ENCODE data around the gene MKNK1. TPM values are rescaled to one million over a fixed set of nuclear protein-coding genes. Genes with fewer than 3 reads are reported as not detected.

Gene MKNK1
- total and polyA plus RNA-seq, 2 experiments from 2014 or later = 17.8 to 20.6 TPM

DNA sequence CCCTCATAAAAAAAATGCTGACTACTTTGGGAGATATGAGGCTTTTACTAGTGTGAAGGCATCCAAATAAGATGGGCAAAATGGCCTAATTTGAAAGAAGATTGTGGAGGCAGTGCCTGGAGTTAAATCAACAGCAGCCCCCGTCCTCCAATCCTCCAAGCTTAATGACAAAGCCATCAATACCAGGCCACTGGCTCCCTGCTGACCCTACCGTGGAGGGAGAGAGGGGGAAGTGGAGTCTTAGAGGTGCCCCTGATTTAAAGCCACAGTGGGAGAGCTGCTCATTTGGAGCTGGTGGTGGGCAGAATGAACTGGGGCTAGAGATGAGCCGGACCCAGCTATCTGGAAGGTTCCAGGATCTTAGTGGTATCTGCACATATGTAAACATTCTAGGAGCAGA, 28.3 kb downstream of the MKNK1 start:
- Histone ChIP-seq H3K9me2 (replicated peaks; ENCODE audit: insufficient read depth) (no peaks in the 10 kb centered on the region), H3K27me3 (no peaks in the 10 kb centered on the region), H3K27ac (no peak overlapping the region), H3K4me2 (no peak overlapping the region), H3K9me3 (ENCODE audit: low read depth) (no peaks in the 10 kb centered on the region), H3K36me3 (replicated peaks; ENCODE audit: insufficient read depth, low read depth) (no peaks in the 10 kb centered on the region), H3K4me3 (no peak overlapping the region), H3K4me1 (ENCODE audit: insufficient read depth) (no peaks in the 10 kb centered on the region), H4K20me1 (ENCODE audit: insufficient read depth, poor library complexity, severe bottlenecking) (no peaks in the 10 kb centered on the region), H3K79me2 (no peaks in the 10 kb centered on the region), H2AFZ (no peak overlapping the region)
- DNase-seq (ENCODE audit: low spot score) = no peak
- TF ChIP-seq EZH2phosphoT487 (IDR thresholded peaks at IDR 0.05; ENCODE audit: low read depth, severe bottlenecking, unreplicated experiment) = no peak
- WGBS (ENCODE audit: low lambda C conversion rate, missing lambda C conversion rate) = 63% methylated on average over 3 of the region's 3 CpGs

DNA sequence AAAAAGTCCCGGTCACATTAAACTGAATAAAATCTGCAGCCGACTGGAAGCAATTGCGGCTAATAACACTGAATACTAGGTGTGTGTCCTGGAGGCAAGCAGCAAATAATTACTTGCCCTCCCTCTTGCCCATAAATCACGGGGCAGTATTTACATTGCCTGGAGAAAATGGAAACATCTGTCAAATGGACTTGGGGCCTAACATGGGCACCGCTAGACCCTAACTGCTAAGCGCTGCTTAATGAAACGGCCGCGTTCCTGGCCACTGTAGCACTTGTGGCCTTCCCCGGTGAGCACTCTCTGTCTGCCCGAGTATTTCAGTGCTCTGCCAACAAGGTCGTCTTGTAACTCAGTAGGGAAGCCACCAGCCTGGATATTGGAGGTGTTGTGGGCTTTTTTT, 28.8 kb downstream of the MKNK1 start:
- Histone ChIP-seq H3K4me1 (ENCODE audit: insufficient read depth) (no peaks in the 10 kb centered on the region), H3K79me2 (no peaks in the 10 kb centered on the region), H3K27ac (no peak overlapping the region), H2AFZ (no peak overlapping the region), H3K27me3 (no peaks in the 10 kb centered on the region), H3K4me3 (no peak overlapping the region), H3K9me2 (replicated peaks; ENCODE audit: insufficient read depth) (no peaks in the 10 kb centered on the region), H3K4me2 (no peak overlapping the region), H3K36me3 (replicated peaks; ENCODE audit: insufficient read depth, low read depth) (no peaks in the 10 kb centered on the region), H4K20me1 (ENCODE audit: insufficient read depth, poor library complexity, severe bottlenecking) (no peaks in the 10 kb centered on the region), H3K9me3 (ENCODE audit: low read depth) (no peaks in the 10 kb centered on the region)
- DNase-seq (ENCODE audit: low spot score) = no peak
- TF ChIP-seq EZH2phosphoT487 (IDR thresholded peaks at IDR 0.05; ENCODE audit: low read depth, severe bottlenecking, unreplicated experiment) = no peak
- TF ChIP-seq, protein P1, sequence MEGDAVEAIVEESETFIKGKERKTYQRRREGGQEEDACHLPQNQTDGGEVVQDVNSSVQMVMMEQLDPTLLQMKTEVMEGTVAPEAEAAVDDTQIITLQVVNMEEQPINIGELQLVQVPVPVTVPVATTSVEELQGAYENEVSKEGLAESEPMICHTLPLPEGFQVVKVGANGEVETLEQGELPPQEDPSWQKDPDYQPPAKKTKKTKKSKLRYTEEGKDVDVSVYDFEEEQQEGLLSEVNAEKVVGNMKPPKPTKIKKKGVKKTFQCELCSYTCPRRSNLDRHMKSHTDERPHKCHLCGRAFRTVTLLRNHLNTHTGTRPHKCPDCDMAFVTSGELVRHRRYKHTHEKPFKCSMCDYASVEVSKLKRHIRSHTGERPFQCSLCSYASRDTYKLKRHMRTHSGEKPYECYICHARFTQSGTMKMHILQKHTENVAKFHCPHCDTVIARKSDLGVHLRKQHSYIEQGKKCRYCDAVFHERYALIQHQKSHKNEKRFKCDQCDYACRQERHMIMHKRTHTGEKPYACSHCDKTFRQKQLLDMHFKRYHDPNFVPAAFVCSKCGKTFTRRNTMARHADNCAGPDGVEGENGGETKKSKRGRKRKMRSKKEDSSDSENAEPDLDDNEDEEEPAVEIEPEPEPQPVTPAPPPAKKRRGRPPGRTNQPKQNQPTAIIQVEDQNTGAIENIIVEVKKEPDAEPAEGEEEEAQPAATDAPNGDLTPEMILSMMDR (IDR thresholded peaks at IDR 0.05; ENCODE audit: poor library complexity) = no peak
- no peak for TF ChIP-seq EZH2 (IDR thresholded peaks at IDR 0.05; ENCODE audit: borderline replicate concordance)
- 61% methylated on average over 12 of the region's 12 CpGs for WGBS (ENCODE audit: low lambda C conversion rate, missing lambda C conversion rate)

DNA sequence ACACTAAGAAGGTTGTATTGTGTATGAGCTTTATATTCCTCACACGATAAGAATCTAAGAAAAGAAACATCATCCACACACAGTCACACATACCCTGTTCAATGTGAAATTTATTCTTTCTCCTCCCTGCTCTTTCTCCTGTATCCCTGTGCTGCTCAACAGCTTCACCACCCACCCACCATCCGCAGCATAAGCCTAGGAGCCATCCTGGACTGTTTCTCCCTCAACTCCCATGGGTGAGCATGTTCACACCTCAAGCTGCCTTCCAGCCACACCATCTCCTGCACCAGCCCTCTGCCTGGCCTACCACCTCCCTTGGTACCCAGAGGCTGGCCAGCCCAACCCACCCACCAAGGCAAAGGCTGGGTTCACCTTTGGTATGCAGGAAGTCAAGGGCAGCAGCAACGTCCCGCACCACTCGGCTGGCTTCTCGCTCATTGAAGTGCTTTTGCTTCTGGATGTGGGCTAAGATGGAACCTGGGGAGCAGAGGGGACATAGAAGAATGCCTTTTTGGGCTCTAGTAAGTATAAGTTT, 32.3 kb downstream of the MKNK1 start:
- no peak overlapping the region for H3K4me2 ChIP-seq
- H3K79me2 ChIP-seq = no peaks in the 10 kb centered on the region
- no peak for DNase-seq (ENCODE audit: low spot score)
- H3K4me3 ChIP-seq = no peak overlapping the region
- H3K27me3 ChIP-seq = no peaks in the 10 kb centered on the region
- no peaks in the 10 kb centered on the region for H4K20me1 ChIP-seq (ENCODE audit: insufficient read depth, poor library complexity, severe bottlenecking)
- WGBS (ENCODE audit: low lambda C conversion rate, missing lambda C conversion rate) = 98% methylated on average over 6 of the region's 6 CpGs
- TF ChIP-seq EZH2 (IDR thresholded peaks at IDR 0.05; ENCODE audit: borderline replicate concordance) (no peak), EZH2phosphoT487 (IDR thresholded peaks at IDR 0.05; ENCODE audit: low read depth, severe bottlenecking, unreplicated experiment) (no peak)
- TF ChIP-seq, protein P1 (IDR thresholded peaks at IDR 0.05; ENCODE audit: poor library complexity) = no peak
- H2AFZ ChIP-seq = no peak overlapping the region
- H3K36me3 ChIP-seq (replicated peaks; ENCODE audit: insufficient read depth, low read depth) = no peaks in the 10 kb centered on the region
- no peak overlapping the region for H3K27ac ChIP-seq
- no peaks in the 10 kb centered on the region for H3K9me2 ChIP-seq (replicated peaks; ENCODE audit: insufficient read depth)
- H3K4me1 ChIP-seq (ENCODE audit: insufficient read depth) = no peaks in the 10 kb centered on the region
- H3K9me3 ChIP-seq (ENCODE audit: low read depth) = no peaks in the 10 kb centered on the region

DNA sequence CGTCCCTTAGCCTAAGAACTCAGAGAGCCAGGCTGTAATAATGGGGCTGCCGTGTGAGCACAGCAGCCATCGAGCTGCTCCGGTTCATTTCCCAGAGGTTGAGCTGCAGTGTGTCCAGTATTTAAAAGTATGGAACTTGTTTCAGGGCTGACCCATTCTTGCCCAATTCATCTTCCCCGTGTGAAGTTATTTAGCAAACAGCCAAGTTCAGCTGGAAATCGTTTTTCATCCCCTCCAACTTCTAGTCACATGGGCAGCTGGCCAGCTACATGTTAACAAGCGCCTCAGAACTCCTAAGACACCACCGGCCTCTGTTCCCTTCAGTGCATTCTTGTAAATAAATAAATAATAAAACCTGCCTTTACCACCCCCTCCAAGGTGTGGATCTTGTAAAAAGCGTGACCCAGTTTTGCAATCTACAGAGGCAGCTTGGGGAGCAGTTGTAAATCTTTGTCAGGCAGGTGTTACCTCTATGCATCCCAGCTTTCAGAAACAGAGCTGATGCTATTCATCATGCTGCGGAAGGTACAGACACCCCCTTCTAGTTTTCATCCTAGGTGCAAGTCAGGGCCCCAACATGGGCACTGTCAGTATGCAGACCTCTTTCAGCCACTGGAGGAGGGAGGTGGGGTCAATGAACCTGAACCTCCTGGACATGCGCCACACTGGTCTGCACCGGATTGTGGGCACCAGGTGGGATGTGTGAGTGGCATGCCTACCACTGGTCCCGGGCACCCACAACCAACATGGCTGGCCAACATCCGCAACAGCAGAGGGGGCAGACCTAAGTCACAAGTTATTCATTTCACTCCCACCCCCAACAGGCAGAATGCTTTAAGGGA, 34.0 kb downstream of the MKNK1 start:
- Histone ChIP-seq H3K79me2 (no peaks in the 10 kb centered on the region), H3K9me2 (replicated peaks; ENCODE audit: insufficient read depth) (no peaks in the 10 kb centered on the region), H4K20me1 (ENCODE audit: insufficient read depth, poor library complexity, severe bottlenecking) (no peaks in the 10 kb centered on the region), H3K36me3 (replicated peaks; ENCODE audit: insufficient read depth, low read depth) (no peaks in the 10 kb centered on the region), H3K9me3 (ENCODE audit: low read depth) (no peaks in the 10 kb centered on the region), H3K27ac (no peak overlapping the region), H3K27me3 (no peaks in the 10 kb centered on the region), H3K4me1 (ENCODE audit: insufficient read depth) (no peaks in the 10 kb centered on the region), H2AFZ (no peak overlapping the region), H3K4me3 (no peak overlapping the region), H3K4me2 (no peak overlapping the region)
- no peak for DNase-seq (ENCODE audit: low spot score)
- no peak for TF ChIP-seq EZH2phosphoT487 (IDR thresholded peaks at IDR 0.05; ENCODE audit: low read depth, severe bottlenecking, unreplicated experiment)
- TF ChIP-seq, protein P1 (IDR thresholded peaks at IDR 0.05; ENCODE audit: poor library complexity) = no peak
- no peak for TF ChIP-seq EZH2 (IDR thresholded peaks at IDR 0.05; ENCODE audit: borderline replicate concordance)
- 73% methylated on average over 14 of the region's 14 CpGs for WGBS (ENCODE audit: low lambda C conversion rate, missing lambda C conversion rate)
